Mucosa of descending colon (tissue), 3 donors: ENCODE results near the gene TEX26. TPM values are rescaled to one million over a fixed set of nuclear protein-coding genes. Genes with fewer than 3 reads are reported as not detected.
A peak's percentile ranks its signal among the peaks of the same experiment; 100 is the strongest.

Experiments
- ATAC-seq: fragments of 200-7000 bp; cut with Tn5 transposase; one replicate; pipeline ENCODE4 v1.9.1; 2020; ENCODE audit warnings: mild to moderate bottlenecking, moderate library complexity
- DNase-seq, 3 donors: peaks; one replicate each; pipeline ENCODE4 v3.0.0-alpha.2; 2020
- H3K36me3 ChIP-seq: fragments of 200-600 bp; one replicate; pipeline ENCODE4 v1.8.0; 2021; ENCODE audit warnings: low read depth, mild to moderate bottlenecking
- H3K4me1 ChIP-seq: fragments of 200-600 bp; one replicate; pipeline ENCODE4 v1.8.0; 2021; ENCODE audit warnings: low read depth, mild to moderate bottlenecking
- H3K4me3 ChIP-seq: fragments of 200-600 bp; one replicate; pipeline ENCODE4 v1.8.0; 2021; ENCODE audit warnings: mild to moderate bottlenecking
- H3K9me3 ChIP-seq: fragments of 200-600 bp; one replicate; pipeline ENCODE4 v1.8.0; 2021; ENCODE audit warnings: mild to moderate bottlenecking
- intact Hi-C, 2 donors: fragments of 100-400 bp; cut with DNase I in 1 of 2; cut with micrococcal nuclease in 1 of 2; formaldehyde crosslinking; loops; one replicate each; pipeline versions ENCODE4 v1.11.0 to v1.11.1; 2022; cut with DNase I, micrococcal nuclease
- long read RNA-seq, 2 donors: library from polyadenylated mRNA; unstranded; transcript quantifications; one replicate each; pipeline ENCODE4 v2.0.0, GENCODE V29; 2019 to 2021
- total RNA-seq, 3 donors: library from RNA; stranded (reverse); fragmentation: NEBNext Ultra II Directional in 2 of 3; extraction: Animal tissue kit (Norgen Biotek cat#: 25700) in 2 of 3; gene quantifications; one replicate each; pipeline versions ENCODE4 v1.2.1 to v1.2.4, GENCODE V29; 2021 to 2023
- TF ChIP-seq, protein P1 (sequence below): fragments of 200-600 bp; IDR thresholded peaks from one replicate; pipeline ENCODE4 v1.8.0; 2022; ENCODE audit warnings: antibody characterized with exemption, mild to moderate bottlenecking
- donor health status: DM: no; HTN: no; CAD: no; lungs with moderate emphysema.
- donor health status: DM: no; HTN: no; CAD: no.
- donor health status: DM: no; HTN: yes; CAD: no.

Gene TEX26
- not detected for total RNA-seq
- long read RNA-seq, donor 1 = 0 reads
- long read RNA-seq, donor 2 = 0 reads

DNA sequence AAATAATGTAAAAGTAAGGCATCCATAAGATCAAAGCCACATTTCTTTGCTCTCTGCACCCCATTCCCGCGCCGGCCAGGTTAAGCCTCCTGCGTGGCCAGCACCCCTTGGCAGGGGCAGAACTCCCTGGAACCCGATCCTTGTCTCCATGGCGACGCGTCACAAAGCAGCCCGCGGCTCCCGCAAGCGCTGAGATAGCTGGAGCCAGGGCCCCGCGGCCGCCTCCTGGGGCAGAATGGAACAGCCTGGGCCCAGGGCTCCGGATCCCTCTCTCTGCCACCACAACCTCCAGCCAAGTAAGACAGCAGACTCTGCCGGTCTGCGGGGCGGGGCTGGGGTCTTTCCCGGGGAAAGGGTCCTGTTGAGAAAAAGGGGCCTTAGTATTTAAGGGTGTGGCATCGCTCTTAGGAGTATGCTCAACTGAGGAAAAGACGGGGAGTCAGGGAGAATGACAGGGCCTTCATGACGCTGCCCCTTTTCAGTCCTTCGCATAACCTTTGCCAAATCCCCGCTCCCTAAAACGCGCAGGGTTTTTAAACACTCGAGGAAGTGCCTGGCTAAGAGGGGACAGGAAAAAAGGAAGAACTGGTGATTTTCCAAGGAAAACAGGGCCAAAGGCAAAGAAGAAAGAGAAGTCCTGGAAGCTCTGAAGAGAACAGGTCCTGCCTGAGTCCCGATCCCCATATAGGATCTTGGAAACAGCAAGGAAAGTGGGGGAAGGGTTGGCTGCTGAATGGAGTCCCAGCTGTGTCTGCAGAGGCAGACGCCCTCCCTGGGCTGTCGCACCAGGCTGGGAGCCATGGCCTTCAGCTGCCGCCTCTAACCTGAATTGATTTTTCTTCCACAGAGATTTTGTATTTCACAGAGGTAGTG lies at the start of gene TEX26:
TSS of gene TEX26 (plus strand) at position 176 of the 873 bp plus-strand sequence. CDS start at position 236, 60 bp downstream.
- no peaks in the 10 kb centered on the region for H3K9me3 ChIP-seq
- H3K36me3 ChIP-seq = no peaks in the 10 kb centered on the region
- H3K4me3 ChIP-seq = no peak within 1 kb of the TSS
- ATAC-seq = no peak
- TF ChIP-seq, protein P1, sequence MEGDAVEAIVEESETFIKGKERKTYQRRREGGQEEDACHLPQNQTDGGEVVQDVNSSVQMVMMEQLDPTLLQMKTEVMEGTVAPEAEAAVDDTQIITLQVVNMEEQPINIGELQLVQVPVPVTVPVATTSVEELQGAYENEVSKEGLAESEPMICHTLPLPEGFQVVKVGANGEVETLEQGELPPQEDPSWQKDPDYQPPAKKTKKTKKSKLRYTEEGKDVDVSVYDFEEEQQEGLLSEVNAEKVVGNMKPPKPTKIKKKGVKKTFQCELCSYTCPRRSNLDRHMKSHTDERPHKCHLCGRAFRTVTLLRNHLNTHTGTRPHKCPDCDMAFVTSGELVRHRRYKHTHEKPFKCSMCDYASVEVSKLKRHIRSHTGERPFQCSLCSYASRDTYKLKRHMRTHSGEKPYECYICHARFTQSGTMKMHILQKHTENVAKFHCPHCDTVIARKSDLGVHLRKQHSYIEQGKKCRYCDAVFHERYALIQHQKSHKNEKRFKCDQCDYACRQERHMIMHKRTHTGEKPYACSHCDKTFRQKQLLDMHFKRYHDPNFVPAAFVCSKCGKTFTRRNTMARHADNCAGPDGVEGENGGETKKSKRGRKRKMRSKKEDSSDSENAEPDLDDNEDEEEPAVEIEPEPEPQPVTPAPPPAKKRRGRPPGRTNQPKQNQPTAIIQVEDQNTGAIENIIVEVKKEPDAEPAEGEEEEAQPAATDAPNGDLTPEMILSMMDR = no peak
- intact Hi-C loops = no loop called here
- DNase-seq = no peak
- H3K4me1 ChIP-seq = no peaks in the 10 kb centered on the region

DNA sequence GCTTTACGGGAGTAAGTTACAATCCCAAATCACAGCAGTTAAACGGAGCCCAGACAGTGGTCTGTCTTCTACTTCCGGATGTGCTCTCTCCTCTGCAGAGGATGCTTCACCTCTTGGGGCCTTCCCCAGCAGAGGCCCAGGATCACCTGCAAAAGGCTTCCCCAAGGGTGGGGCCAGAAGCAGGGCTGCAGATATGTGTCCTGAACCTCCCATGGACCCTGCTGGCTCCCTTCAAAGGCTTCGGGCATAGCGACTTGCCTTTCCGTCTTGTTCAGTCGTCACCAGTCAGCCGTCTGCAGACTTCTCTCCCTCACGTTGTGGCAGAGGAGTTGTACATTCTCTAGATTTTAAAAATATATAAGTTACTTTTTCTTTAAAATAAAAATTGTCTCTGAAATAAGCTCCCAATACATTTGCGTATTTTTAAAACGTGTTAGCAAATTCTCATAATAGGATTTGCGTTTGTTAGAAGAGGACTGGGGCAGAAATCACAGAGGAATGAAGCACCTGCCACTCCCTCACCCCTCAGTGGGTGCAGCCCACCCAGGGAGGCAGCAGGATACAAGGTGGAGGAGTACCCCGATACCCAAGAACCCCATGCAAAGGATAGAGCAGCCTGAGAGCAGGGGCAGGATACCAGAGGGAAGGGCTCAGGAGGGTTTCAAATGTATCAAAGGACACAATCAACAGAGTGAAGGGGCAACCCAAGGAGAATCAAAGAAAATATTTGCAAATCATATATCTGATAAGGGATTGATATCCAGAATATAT lies 49.3 kb upstream of the TEX26 start:
- Histone ChIP-seq H3K9me3 (peaks cover 5% of the 10 kb centered on the region), H3K4me3 (no peak overlapping the region), H3K36me3 (no peaks in the 10 kb centered on the region), H3K4me1 (no peaks in the 10 kb centered on the region)
- intact Hi-C loops = no loop called here
- ATAC-seq = no peak
- TF ChIP-seq, protein P1 = no peak
- no peak for DNase-seq

DNA sequence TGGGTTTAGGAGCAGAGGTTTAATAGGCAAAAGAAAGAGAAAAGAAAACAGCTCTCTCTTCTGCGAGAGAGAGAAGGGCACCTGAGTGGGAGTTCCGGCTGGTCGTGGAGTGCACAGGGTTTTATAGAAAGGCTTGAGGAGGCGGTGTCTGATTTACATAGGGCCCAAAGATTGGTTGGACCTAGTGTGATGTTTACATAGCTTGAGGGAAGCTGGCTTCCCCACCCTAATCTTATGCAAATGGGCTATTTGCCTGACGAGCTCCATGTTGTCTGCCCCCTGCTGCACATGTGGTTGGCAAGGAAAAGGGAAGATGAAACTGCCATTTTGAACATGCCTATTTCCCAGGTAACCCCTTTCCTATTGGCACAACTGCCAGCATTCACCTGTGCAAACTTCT lies 47.9 kb upstream of the TEX26 start:
- no peaks in the 10 kb centered on the region for H3K36me3 ChIP-seq
- ATAC-seq (no peak), DNase-seq (no peak)
- H3K4me1 ChIP-seq = no peaks in the 10 kb centered on the region
- intact Hi-C loops = no loop called here
- TF ChIP-seq, protein P1 = no peak
- no peak overlapping the region for H3K4me3 ChIP-seq
- peaks cover 5% of the 10 kb centered on the region for H3K9me3 ChIP-seq

DNA sequence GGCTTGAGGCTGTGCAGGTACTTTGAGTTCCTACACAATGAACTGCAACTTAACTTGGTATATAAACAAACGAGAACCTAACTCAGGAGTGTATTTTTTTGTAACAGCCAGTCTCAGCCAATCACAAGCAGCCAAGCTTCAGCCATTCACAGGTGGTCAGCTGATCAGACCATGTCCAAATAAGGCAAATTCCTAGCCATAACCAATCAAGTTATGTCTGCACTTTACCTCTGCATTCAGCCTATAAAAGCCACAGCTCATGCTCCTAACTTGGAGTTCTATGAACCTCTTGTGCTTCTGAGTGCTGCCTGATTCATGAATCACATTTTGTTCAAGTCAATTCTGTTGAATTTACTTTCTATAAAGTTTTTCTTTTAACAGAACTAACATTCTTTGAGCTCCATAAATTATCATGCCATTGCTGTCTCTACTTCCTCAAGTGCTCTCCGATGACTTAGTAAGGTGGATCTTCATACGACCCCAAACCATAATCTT lies 43.2 kb upstream of the TEX26 start:
- Histone ChIP-seq H3K4me1 (no peaks in the 10 kb centered on the region), H3K9me3 (peaks cover 5% of the 10 kb centered on the region), H3K4me3 (no peak overlapping the region), H3K36me3 (no peaks in the 10 kb centered on the region)
- no peak for ATAC-seq
- TF ChIP-seq, protein P1 = no peak
- intact Hi-C loops = no loop called here
- no peak for DNase-seq

DNA sequence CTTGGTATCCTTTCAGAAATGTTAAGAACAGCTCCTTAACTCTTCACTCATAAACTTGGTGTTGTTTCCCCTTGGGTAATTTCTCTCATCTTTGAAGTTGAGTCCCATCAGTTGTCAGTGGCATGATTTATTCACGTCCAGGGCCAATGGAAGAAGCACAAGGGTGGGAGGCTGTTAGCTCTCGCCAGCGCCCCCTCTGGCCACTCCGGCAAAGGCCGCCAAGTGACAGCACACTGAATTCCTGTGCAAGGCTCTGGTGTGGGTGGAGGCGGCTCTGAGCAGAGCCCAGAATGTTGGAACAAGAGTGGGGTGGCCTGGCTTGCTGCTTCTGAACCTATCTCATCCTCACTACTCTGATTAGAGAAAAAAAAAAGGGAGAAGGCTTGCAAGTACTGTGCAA lies 39.5 kb upstream of the TEX26 start:
- Histone ChIP-seq H3K4me3 (no peak overlapping the region), H3K4me1 (no peaks in the 10 kb centered on the region), H3K9me3 (no peaks in the 10 kb centered on the region), H3K36me3 (no peaks in the 10 kb centered on the region)
- TF ChIP-seq, protein P1 = no peak
- ATAC-seq (peak; percentile 53), DNase-seq (peak in 2 of 3 donors; percentile 17 to 56)
- intact Hi-C loops = no loop called here
